Liver (tissue), 3 donors: ENCODE data around the gene OSBPL1A.

ENCODE experiments used
- GABPA ChIP-seq, 2 donors: IDR thresholded peaks in 1 of 2; conservative IDR thresholded peaks in 1 of 2; 2 replicates each; pipeline ENCODE4 v1.6.1; 2016; ENCODE audit warnings: antibody characterized with exemption in 2 of 2, mild to moderate bottlenecking in 1 of 2, moderate library complexity in 1 of 2
- JUND ChIP-seq, 2 donors: IDR thresholded peaks; 2 replicates each; pipeline ENCODE4 v1.6.1; 2016; ENCODE audit warnings: antibody characterized with exemption in 2 of 2
- RAD21 ChIP-seq, 2 donors: IDR thresholded peaks; 2 replicates each; pipeline ENCODE4 v1.6.1; 2016; ENCODE audit warnings: antibody characterized with exemption in 2 of 2, mild to moderate bottlenecking in 2 of 2
- TF ChIP-seq, protein P1 (sequence below): fragments of 150-350 bp; IDR thresholded peaks from 2 replicates; pipeline ENCODE4 v1.5.1; 2017; ENCODE audit warnings: improper control_type of control experiment, low read depth, low read length; ENCODE audit not compliant: missing input control
- TF ChIP-seq, protein P2 (sequence below): IDR thresholded peaks from 2 replicates; pipeline ENCODE4 v1.6.1; 2016; ENCODE audit warnings: antibody characterized with exemption
- TF ChIP-seq, protein P3 (sequence below): IDR thresholded peaks from 2 replicates; pipeline ENCODE4 v1.6.1; 2016; ENCODE audit warnings: antibody characterized with exemption, mild to moderate bottlenecking
- donor health status: healthy.
- donor health status: healthy.

DNA sequence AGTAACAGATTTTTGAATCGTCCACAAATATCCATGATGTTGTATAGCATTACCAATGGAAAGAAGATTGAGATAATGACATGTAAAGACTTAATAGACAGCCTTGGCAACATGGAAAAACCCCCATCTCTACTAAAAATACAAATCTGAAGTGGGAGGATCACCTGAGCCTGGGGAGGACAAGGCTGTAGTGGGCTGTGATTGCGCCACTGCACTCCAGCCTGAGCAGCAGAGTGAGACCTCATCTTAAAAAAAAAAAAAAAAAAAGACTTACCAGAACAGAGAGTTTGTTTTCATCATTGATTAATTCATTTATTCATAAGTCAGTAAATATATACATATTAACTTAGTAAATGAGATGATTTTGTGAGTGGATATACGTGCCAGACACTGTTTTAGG is 7.0 kb upstream of the OSBPL1A start:
- TF ChIP-seq, protein P1, sequence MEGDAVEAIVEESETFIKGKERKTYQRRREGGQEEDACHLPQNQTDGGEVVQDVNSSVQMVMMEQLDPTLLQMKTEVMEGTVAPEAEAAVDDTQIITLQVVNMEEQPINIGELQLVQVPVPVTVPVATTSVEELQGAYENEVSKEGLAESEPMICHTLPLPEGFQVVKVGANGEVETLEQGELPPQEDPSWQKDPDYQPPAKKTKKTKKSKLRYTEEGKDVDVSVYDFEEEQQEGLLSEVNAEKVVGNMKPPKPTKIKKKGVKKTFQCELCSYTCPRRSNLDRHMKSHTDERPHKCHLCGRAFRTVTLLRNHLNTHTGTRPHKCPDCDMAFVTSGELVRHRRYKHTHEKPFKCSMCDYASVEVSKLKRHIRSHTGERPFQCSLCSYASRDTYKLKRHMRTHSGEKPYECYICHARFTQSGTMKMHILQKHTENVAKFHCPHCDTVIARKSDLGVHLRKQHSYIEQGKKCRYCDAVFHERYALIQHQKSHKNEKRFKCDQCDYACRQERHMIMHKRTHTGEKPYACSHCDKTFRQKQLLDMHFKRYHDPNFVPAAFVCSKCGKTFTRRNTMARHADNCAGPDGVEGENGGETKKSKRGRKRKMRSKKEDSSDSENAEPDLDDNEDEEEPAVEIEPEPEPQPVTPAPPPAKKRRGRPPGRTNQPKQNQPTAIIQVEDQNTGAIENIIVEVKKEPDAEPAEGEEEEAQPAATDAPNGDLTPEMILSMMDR: no peak
- TF ChIP-seq, protein P2, sequence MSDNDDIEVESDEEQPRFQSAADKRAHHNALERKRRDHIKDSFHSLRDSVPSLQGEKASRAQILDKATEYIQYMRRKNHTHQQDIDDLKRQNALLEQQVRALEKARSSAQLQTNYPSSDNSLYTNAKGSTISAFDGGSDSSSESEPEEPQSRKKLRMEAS: no peak
- TF ChIP-seq GABPA (IDR thresholded peaks at IDR 0.05 in 1 of 2, conservative IDR thresholded peaks at IDR 0.05 in 1 of 2): no peak
- TF ChIP-seq, protein P3, sequence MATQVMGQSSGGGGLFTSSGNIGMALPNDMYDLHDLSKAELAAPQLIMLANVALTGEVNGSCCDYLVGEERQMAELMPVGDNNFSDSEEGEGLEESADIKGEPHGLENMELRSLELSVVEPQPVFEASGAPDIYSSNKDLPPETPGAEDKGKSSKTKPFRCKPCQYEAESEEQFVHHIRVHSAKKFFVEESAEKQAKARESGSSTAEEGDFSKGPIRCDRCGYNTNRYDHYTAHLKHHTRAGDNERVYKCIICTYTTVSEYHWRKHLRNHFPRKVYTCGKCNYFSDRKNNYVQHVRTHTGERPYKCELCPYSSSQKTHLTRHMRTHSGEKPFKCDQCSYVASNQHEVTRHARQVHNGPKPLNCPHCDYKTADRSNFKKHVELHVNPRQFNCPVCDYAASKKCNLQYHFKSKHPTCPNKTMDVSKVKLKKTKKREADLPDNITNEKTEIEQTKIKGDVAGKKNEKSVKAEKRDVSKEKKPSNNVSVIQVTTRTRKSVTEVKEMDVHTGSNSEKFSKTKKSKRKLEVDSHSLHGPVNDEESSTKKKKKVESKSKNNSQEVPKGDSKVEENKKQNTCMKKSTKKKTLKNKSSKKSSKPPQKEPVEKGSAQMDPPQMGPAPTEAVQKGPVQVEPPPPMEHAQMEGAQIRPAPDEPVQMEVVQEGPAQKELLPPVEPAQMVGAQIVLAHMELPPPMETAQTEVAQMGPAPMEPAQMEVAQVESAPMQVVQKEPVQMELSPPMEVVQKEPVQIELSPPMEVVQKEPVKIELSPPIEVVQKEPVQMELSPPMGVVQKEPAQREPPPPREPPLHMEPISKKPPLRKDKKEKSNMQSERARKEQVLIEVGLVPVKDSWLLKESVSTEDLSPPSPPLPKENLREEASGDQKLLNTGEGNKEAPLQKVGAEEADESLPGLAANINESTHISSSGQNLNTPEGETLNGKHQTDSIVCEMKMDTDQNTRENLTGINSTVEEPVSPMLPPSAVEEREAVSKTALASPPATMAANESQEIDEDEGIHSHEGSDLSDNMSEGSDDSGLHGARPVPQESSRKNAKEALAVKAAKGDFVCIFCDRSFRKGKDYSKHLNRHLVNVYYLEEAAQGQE: no peak
- no peak for TF ChIP-seq RAD21 (IDR thresholded peaks at IDR 0.05)
- no peak for TF ChIP-seq JUND (IDR thresholded peaks at IDR 0.05)
